ENCODE measurements around the gene HAP1.

HAP1 gene

GRCh38 chr17:41769985-41770384 is 35.5 kb upstream of the HAP1 start:
- Mint-ChIP-seq H3K27me3 (peaks cover 9% of the 10 kb centered on the region), H3K4me3 (no peak overlapping the region), H3K27ac (no peak overlapping the region), H3K9me3 (no peaks in the 10 kb centered on the region), H3K4me1 (peaks cover 14% of the 10 kb centered on the region), H3K36me3 (peaks cover 6% of the 10 kb centered on the region)
- peak; percentile 9 for ATAC-seq

- Mint-ChIP-seq H3K27me3 (peaks cover 7% of the 10 kb centered on the region), H3K27ac (no peak overlapping the region), H3K4me3 (no peak overlapping the region), H3K4me1 (peaks cover 10% of the 10 kb centered on the region), H3K36me3 (peaks cover 6% of the 10 kb centered on the region), H3K9me3 (no peaks in the 10 kb centered on the region)
- no peak for ATAC-seq
Observed at GRCh38 chr17:41769346-41769862, 35.0 kb upstream of the HAP1 start.

- Mint-ChIP-seq H3K36me3 (peaks cover 6% of the 10 kb centered on the region), H3K4me1 (peaks cover 7% of the 10 kb centered on the region), H3K27ac (no peak overlapping the region), H3K27me3 (peaks cover under 1% of the 10 kb centered on the region), H3K9me3 (no peaks in the 10 kb centered on the region), H3K4me3 (no peak overlapping the region)
- ATAC-seq: no peak
Observed at GRCh38 chr17:41768682-41769288, 34.3 kb upstream of the HAP1 start.

GRCh38 chr17:41767324-41768042 is 33.0 kb upstream of the HAP1 start:
- Mint-ChIP-seq H3K36me3 (peaks cover 6% of the 10 kb centered on the region), H3K9me3 (no peaks in the 10 kb centered on the region), H3K27me3 (no peaks in the 10 kb centered on the region), H3K4me3 (no peak overlapping the region), H3K4me1 (peaks cover 7% of the 10 kb centered on the region), H3K27ac (no peak overlapping the region)
- ATAC-seq: no peak

DNA sequence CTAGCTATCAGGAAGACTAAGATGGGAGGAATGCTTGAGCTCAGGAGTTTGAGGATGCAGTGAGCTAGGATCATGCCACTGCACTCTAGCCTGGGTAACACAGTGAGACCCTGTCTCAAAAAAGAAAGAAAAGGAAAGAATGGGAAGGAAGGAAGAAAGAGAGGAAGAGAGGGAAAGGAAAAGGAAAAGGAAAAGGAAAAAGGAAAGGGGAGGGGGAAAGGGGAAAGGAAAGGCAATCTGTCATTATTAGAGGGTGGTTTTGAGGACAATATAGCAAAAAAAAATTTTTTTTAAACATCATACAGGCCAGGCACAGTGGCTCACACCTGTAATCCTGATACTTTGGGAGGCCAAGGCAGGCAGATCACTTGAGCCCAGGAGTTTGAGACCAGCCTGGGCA is 31.7 kb upstream of the HAP1 start:
- Mint-ChIP-seq H3K36me3 (peaks cover 10% of the 10 kb centered on the region), H3K4me1 (peaks cover 2% of the 10 kb centered on the region), H3K9me3 (no peaks in the 10 kb centered on the region), H3K27me3 (no peaks in the 10 kb centered on the region), H3K4me3 (no peak overlapping the region), H3K27ac (no peak overlapping the region)
- ATAC-seq: no peak

- H3K27ac Mint-ChIP-seq: no peak overlapping the region
- no peak overlapping the region for H3K4me3 Mint-ChIP-seq
- peaks cover 10% of the 10 kb centered on the region for H3K36me3 Mint-ChIP-seq
- no peaks in the 10 kb centered on the region for H3K27me3 Mint-ChIP-seq
- H3K9me3 Mint-ChIP-seq: no peaks in the 10 kb centered on the region
- H3K4me1 Mint-ChIP-seq: peaks cover 8% of the 10 kb centered on the region
- ATAC-seq: no peak
Observed at GRCh38 chr17:41763327-41763726, 28.9 kb upstream of the HAP1 start.

GRCh38 chr17:41762841-41763240 is 28.4 kb upstream of the HAP1 start:
- H3K9me3 Mint-ChIP-seq: no peaks in the 10 kb centered on the region
- H3K4me3 Mint-ChIP-seq: no peak overlapping the region
- H3K4me1 Mint-ChIP-seq: peaks cover 8% of the 10 kb centered on the region
- ATAC-seq: no peak
- H3K27me3 Mint-ChIP-seq: no peaks in the 10 kb centered on the region
- H3K27ac Mint-ChIP-seq: no peak overlapping the region
- peaks cover 10% of the 10 kb centered on the region for H3K36me3 Mint-ChIP-seq

DNA sequence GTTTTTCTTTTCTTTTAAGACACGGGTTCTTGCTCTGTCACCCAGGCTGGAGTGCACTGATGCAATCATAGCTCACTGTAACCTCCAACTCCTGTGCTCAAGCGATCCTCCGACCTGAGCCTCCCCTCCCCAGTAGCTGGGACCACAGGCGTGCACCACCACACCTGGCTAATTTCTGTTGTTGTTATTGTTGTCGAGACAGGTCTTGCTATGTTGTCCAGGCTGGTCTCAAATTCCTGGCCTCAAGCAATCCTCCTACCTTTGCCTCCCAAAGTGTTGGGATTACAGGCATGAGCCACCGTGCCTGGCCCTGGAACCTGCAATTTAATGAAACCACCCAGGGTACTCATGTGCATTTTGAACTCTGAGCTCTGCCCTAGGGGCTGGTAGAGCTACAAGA is 27.9 kb upstream of the HAP1 start:
- peaks cover 8% of the 10 kb centered on the region for H3K4me1 Mint-ChIP-seq
- H3K4me3 Mint-ChIP-seq: no peak overlapping the region
- ATAC-seq: no peak
- H3K27me3 Mint-ChIP-seq: no peaks in the 10 kb centered on the region
- no peak overlapping the region for H3K27ac Mint-ChIP-seq
- H3K9me3 Mint-ChIP-seq: no peaks in the 10 kb centered on the region
- H3K36me3 Mint-ChIP-seq: peaks cover 10% of the 10 kb centered on the region

- Mint-ChIP-seq H3K27ac (no peak overlapping the region), H3K27me3 (no peaks in the 10 kb centered on the region), H3K4me3 (no peak overlapping the region), H3K36me3 (peaks cover 5% of the 10 kb centered on the region), H3K9me3 (no peaks in the 10 kb centered on the region), H3K4me1 (peaks cover 8% of the 10 kb centered on the region)
- peak; percentile 13 for ATAC-seq
Observed at GRCh38 chr17:41760878-41761277, 26.4 kb upstream of the HAP1 start.

DNA sequence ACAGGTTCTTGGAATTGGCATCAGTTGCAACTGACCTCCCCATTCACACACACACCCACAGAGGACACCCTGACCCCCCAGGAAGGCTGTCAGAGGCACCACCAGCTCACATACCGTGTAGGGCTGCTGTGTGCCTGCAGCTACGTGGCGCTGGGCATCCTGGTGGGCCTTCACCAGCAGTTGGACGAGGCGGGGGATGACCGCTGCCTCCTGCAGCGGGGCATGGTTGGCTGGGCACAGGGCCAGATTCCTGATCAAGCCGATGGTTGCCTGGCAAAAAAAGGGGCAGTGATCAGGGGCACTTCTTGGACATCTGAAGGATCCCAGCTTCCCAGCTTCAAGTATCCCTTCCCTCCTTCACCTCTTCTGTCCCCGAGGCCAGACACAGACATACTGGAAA is 24.2 kb upstream of the HAP1 start:
- Mint-ChIP-seq H3K9me3 (no peaks in the 10 kb centered on the region), H3K36me3 (peaks cover 10% of the 10 kb centered on the region), H3K27me3 (no peaks in the 10 kb centered on the region), H3K4me3 (no peak overlapping the region), H3K27ac (no peak overlapping the region), H3K4me1 (peaks cover 8% of the 10 kb centered on the region)
- no peak for ATAC-seq

GRCh38 chr17:41754066-41754465 is 19.6 kb upstream of the HAP1 start:
- ATAC-seq: no peak
- Mint-ChIP-seq H3K27me3 (no peaks in the 10 kb centered on the region), H3K4me3 (no peak overlapping the region), H3K9me3 (no peaks in the 10 kb centered on the region), H3K27ac (no peak overlapping the region), H3K36me3 (peaks cover 6% of the 10 kb centered on the region), H3K4me1 (no peaks in the 10 kb centered on the region)

DNA sequence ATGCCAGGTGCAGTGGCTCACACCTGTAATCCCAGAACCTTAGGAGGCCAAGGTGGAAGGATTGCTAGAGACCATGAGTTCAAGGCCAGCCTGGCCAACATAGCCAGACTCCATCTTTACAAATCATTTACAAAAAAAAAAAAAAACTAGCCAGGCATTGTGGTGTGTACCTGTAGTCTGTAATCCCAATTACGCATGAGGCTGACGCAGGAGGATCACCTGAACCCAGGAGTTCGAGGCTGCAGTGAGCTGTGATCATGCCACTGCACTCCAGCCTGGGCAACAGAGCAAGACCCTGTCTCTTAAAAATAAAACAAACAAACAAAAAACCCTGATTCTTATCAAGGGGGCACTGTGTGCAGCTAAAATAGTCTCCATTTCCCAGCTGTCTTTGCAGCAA is 16.8 kb upstream of the HAP1 start:
- no peaks in the 10 kb centered on the region for H3K9me3 Mint-ChIP-seq
- peaks cover 8% of the 10 kb centered on the region for H3K27me3 Mint-ChIP-seq
- no peaks in the 10 kb centered on the region for H3K4me1 Mint-ChIP-seq
- no peak overlapping the region for H3K4me3 Mint-ChIP-seq
- no peak overlapping the region for H3K27ac Mint-ChIP-seq
- peaks cover 6% of the 10 kb centered on the region for H3K36me3 Mint-ChIP-seq
- no peak for ATAC-seq

GRCh38 chr17:41750862-41751261 is 16.4 kb upstream of the HAP1 start:
- Mint-ChIP-seq H3K4me3 (no peak overlapping the region), H3K27ac (no peak overlapping the region), H3K27me3 (peaks cover 12% of the 10 kb centered on the region), H3K4me1 (no peaks in the 10 kb centered on the region), H3K9me3 (no peaks in the 10 kb centered on the region), H3K36me3 (peaks cover 6% of the 10 kb centered on the region)
- no peak for ATAC-seq

DNA sequence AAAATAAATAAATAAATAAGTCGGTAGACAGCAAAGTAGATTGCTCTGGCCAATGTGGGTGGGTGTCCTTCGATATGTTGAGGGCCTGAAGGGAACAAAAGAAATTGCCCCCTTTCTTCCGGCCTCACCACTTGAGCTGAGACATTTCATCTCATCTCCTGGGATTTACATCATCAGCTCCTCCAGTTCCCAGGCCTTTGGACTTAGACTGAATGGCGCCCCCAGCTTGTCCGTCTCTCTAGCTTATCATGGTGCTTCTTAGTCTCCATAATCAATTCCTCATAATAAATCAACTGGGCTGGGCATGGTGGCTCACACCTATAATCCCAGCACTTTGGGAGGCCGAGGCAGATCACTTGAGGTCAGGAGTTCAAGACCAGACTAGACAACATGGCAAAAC is 13.8 kb upstream of the HAP1 start:
- no peaks in the 10 kb centered on the region for H3K9me3 Mint-ChIP-seq
- H3K27ac Mint-ChIP-seq: no peak overlapping the region
- H3K4me1 Mint-ChIP-seq: no peaks in the 10 kb centered on the region
- no peak overlapping the region for H3K4me3 Mint-ChIP-seq
- ATAC-seq: no peak
- H3K36me3 Mint-ChIP-seq: no peaks in the 10 kb centered on the region
- peaks cover 13% of the 10 kb centered on the region for H3K27me3 Mint-ChIP-seq

- no peaks in the 10 kb centered on the region for H3K9me3 Mint-ChIP-seq
- no peak overlapping the region for H3K27ac Mint-ChIP-seq
- no peaks in the 10 kb centered on the region for H3K4me1 Mint-ChIP-seq
- H3K4me3 Mint-ChIP-seq: no peak overlapping the region
- H3K36me3 Mint-ChIP-seq: no peaks in the 10 kb centered on the region
- H3K27me3 Mint-ChIP-seq: peaks cover 22% of the 10 kb centered on the region
- ATAC-seq: no peak
Observed at GRCh38 chr17:41741709-41742108, 7.3 kb upstream of the HAP1 start.

GRCh38 chr17:41740506-41740905 is 6.1 kb upstream of the HAP1 start:
- ATAC-seq: no peak
- no peak overlapping the region for H3K27ac Mint-ChIP-seq
- no peaks in the 10 kb centered on the region for H3K36me3 Mint-ChIP-seq
- no peaks in the 10 kb centered on the region for H3K4me1 Mint-ChIP-seq
- H3K27me3 Mint-ChIP-seq: peaks cover 25% of the 10 kb centered on the region
- H3K9me3 Mint-ChIP-seq: no peaks in the 10 kb centered on the region
- H3K4me3 Mint-ChIP-seq: no peak overlapping the region

Data from stimulated activated memory B cell treated with anti-CD40 and anti-IgM and Interleukin-4, amounts not matched to agents 10 μg/mL and 1 μg/mL and 100 μg/mL, for 72 hours (primary cell).